Islet of Langerhans (tissue), 1 donor: Measurements from ENCODE around the gene TSPYL1.
"Not testable (repeated sequence)": the region's sequence is repeated elsewhere in the genome, so short reads cannot be mapped to it uniquely, and the experiment has no call there.

ENCODE experiments used
- FAIRE-seq: peaks from one replicate; lab custom pipeline; 2011; peaks lifted over from hg19 to GRCh38; lab: Jason Lieb, UNC

Gene TSPYL1

DNA sequence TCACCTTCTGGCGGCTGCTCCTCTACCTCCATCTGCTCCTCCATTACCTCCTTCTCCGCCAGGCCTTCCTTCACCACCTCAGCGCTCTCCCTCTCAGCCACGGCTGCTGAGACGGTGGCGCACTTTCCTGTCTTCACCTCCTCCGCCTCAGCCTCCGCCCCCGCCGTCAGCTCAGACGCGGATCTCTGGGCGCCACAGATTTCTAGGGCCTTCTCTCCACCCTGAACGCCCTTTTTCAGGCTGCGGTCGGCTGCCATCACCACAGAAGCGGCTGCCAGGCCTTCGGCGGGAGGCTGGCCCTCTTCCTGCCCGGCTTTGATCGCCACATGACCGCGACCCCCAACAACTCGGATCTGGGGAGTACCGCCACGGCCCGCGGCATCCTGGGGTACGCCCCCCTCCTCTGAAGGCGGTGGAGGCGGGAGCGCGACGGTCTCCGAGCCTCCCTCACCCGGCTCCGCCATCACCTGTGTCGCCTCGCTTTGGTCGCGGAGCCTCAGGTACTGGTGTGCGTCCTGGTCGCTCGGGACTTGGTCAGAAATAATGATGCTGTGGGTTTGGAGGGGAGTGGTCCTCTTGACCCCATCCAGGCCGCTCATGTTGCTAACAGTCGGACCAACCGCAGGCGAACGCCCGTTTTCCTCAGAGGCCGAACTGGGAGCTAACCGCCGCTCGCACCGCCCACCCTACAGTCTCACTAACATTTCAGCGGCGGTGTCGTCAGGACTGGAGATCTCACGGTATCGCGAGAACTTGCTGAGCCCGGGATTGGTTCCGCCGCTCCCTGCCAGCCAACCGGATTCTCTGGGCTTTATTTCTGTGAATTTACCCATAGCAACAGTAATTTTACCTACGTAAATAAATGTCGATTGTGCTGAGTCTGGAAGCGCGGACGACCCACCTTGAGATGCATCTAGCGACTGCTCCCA lies at the start of gene TSPYL1:
Gene TSPYL1 (minus strand): TSS at position 699 of the 929 bp plus-strand sequence. CDS start 100 bp downstream, at position 599.
- FAIRE-seq = peak; percentile 93

GRCh38 chr6:116329156-116329555 lies 49.4 kb upstream of the TSPYL1 start:
- FAIRE-seq = peak; percentile 65

DNA sequence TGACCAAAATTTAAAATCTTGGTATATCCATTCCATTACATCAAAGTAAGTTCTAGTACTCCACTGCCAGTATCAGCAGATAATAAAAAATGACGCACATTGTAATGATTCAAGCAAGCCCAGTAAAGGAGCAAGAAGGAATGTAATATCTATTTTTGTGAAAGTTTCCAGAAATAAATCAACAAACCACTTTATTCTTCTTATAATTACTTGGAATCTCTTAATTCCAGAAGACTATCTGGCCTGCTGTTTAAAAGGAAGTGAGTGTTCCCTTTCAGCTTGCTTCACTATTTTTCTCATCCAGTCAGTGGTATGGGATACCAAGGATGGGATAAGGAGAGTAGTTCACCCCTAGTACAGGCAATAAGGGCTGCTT lies 48.8 kb upstream of the TSPYL1 start:
- FAIRE-seq = no peak

- no peak for FAIRE-seq
These were observed 48.2 kb upstream of the TSPYL1 start for GRCh38 chr6:116327803-116328527.

GRCh38 chr6:116326996-116327395 lies 47.3 kb upstream of the TSPYL1 start:
- no peak for FAIRE-seq

- no peak for FAIRE-seq
These were observed 46.5 kb upstream of the TSPYL1 start for GRCh38 chr6:116326181-116326671.

GRCh38 chr6:116325634-116326132 lies 46.0 kb upstream of the TSPYL1 start:
- FAIRE-seq = not testable (repeated sequence)

DNA sequence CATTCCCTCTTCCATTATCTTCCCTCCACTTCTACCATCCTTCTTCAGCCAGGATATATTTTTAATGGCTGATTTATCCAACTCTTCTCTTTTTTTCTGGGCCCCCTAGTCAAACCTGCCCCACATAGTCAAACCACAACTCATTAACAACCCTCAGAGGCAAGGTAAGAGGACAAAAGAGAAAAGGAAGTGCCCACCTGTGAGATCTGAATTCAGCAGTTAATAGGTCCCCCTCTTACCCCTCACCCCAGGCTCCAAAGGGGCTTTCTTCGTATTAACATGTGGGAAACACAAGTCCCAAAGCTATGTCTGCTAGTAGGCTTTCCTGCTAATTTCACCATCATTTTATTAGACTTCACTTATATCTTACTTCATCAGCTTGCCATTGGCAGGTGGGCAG lies 44.1 kb upstream of the TSPYL1 start:
- FAIRE-seq = no peak

- not testable (repeated sequence) for FAIRE-seq
These were observed 42.2 kb upstream of the TSPYL1 start for GRCh38 chr6:116321933-116322332.

DNA sequence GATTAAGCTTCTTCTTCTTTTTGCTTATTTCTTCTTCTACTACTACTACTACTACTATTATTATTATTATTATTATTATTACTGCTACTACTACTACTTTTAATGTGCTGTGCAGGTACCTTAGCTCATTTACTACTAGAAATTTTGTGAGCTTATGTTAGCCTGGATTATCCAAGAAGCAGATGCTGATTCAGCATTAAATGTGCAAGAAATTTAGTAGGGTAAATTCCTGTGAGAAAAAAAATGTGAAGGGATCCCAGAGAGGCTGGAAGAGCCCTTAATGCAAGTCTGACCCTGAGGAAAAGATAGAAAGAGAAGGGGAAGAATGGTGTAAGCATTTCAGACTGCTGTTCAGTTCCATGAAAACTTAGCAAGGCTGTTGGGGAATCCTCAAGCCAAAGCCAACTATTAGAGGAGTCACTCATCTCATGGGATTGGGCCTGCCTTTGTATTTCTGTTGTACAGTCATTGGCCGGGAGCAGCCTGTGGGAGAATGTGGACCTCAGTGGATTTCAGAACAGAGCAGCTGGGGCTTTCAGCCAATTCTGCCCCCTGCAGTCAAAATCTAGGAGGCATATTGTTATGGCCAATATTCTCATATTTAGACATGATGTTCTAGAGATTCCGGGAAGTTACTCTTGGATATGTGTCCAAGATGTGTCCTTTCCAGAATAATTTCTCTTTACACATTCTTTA lies 37.2 kb upstream of the TSPYL1 start:
- no peak for FAIRE-seq

DNA sequence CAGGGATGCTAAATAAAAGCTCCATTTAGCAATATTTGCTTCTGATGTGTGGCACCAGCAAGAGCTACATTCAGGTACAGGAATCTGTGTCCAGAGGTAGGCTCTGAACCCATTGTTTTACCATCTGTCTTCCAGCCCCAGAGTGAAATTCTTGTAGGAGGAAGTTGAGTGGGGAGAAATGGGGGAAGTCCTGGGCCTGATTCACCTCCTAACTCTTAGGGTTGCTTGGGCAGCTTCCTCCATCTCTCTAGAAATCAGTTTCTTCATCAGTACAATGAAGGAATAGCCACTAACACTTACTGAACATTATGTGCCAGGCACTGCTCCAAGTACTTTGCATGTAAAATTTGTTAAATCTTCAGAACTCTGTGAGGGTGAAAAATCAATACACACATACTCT lies 35.1 kb upstream of the TSPYL1 start:
- no peak for FAIRE-seq

GRCh38 chr6:116314218-116314617 lies 34.5 kb upstream of the TSPYL1 start:
- FAIRE-seq = peak; percentile 24

GRCh38 chr6:116313101-116313776 lies 33.5 kb upstream of the TSPYL1 start:
- no peak for FAIRE-seq

DNA sequence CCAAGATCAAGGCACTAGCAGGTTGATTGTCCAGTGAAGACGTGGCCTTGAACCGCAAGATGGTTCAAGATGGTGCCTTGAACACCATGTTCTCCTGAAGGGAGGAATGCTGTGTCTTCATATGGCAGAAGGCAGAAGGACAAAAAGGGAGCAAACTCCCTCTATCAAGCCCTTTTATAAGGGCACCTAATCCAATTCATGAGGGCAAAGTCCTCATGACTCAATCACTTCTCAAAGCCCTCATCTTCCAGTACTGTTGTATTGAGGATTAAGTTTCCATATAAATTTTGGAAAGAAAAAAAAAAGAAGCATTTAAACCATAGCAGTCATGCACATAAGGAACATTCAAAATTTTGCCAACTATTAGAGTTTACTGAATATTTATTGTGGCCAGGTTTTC lies 29.9 kb upstream of the TSPYL1 start:
- FAIRE-seq = no peak

DNA sequence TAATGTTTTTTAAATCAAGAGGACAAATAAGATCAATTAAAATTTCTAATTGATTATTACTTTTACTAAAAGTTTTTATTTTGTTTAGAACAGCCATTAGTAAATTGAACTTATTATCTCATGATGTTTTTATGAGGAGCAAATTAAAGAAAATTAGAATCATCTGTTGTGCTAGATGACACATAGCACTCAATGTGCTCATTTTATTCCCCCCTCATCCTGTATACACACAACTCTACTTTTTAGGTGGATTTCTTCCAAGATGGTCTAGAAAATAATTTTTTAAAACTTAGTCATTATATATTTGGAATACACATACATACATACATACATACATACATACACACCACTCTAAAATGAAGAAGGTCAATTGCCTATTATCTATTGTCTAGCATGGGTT lies 29.3 kb upstream of the TSPYL1 start:
- FAIRE-seq = no peak

- no peak for FAIRE-seq
These were observed 27.9 kb upstream of the TSPYL1 start for GRCh38 chr6:116307633-116308032.

DNA sequence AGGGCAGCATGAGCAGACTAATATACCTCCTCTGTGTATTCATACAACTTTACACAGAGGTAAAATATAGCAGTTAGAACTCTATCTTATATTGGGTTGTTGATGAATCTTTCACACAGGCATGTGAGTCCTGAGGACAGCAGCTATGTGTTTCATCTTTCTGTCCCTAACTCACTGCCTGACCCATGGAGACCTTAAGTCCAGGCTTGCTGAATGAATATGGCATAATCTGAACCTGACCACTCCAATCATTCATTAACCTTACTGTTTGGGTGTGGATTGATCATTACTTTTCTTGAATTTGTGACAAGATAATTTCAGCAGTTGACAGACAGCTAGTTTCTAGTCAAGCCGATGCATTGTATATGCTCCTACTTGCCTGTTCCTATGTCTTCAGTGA lies 27.3 kb upstream of the TSPYL1 start:
- no peak for FAIRE-seq

- no peak for FAIRE-seq
These were observed 24.9 kb upstream of the TSPYL1 start for GRCh38 chr6:116304538-116305097.

- no peak for FAIRE-seq
These were observed 21.4 kb upstream of the TSPYL1 start for GRCh38 chr6:116301104-116301503.

GRCh38 chr6:116300566-116300965 lies 20.8 kb upstream of the TSPYL1 start:
- no peak for FAIRE-seq

DNA sequence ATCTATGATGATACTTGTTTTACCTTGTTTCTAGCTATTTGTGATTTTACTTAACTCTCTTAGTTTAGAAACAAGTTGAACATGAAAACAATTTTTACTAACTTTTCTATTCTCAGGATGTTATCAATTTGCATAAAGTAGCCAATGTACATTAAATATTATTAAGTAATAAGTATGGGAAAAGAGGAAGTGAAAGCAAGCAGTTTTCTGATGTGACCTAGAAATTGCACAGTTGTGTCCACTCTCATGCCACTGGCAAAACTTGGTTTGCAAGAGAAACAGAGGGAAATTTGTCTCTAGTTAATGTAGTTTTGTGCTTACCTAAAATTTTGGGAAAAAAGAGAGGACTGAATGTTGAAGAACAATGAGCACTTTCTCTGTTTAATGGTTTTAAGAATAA lies 19.2 kb upstream of the TSPYL1 start:
- no peak for FAIRE-seq

GRCh38 chr6:116298273-116298672 lies 18.5 kb upstream of the TSPYL1 start:
- no peak for FAIRE-seq
